Activated naive CD4-positive, alpha-beta T cell (primary cell): ENCODE data around the gene HOXB7.

Source experiments
- DNase-seq, 4 experiments: peaks; one replicate each; lab custom pipeline; 2025; lab: John Stamatoyannopoulos, UW

HOXB7 gene

DNA sequence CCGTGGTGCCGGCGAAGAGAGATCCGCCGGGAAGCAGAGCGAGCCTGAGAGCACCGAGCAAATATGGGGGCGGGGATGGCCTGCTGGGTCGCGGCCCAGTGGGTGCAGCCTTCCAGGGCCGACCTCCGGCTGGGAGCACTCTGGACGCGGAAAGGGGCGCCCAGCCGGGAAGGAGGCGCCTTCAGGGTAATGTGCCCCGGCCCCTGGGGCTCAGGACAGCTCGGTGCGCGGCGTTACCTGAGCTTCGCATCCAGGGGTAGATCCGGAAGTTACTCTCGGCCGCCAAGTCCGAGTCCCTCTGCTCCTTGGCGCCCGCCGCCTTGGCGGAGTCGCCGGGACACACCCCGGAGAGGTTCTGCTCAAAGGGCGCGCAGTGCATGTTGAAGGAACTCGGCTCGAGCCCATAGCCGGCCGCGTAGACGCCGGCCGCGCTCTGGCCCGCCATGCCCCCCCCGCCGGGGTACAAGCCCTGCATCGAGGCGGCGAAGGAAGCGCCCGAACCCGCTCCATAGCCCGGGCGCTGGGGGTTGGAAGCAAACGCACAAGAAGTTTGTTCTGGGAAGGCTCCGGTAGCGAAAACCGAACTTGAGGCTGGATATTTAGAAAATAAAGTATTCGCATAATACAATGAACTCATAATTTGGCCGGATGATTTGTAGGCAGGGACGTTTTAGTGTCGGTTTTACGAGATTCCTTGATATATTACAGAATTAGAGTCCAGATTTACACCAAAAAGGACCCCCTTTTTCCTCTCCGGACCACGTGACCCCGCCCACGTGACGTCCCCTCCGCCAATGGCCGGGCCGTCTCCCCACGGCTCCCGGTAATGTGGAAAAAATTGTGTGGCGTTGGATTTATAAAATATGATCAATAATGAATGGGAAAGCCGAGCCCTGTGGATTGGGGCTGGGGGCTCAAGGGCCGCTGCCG lies at the start of gene HOXB7:
Gene HOXB7, minus strand, starts transcription at position 736 of the 930 bp plus-strand sequence. Its CDS starts 99 bp downstream, at position 637.
- no peak for DNase-seq

DNA sequence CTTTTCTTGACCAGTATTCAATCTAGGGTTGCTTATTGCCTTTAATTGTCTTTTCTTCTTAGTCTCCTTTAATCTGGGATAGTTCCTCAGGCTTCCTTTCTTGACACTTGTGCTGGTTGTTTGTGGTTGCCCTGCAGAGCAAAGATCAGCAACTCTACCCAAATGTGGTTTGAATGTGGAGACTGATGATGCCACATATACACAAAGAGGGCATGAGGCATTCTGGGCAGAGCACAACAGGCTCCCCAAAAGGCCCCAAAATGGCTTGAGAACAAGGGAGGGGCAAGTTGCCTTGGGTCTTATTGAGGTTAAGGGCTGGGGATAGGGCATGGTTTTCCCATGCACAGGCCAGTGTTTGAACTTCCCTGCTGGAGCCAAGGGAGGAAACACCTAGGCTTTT lies 45.1 kb upstream of the HOXB7 start:
- no peak for DNase-seq

DNA sequence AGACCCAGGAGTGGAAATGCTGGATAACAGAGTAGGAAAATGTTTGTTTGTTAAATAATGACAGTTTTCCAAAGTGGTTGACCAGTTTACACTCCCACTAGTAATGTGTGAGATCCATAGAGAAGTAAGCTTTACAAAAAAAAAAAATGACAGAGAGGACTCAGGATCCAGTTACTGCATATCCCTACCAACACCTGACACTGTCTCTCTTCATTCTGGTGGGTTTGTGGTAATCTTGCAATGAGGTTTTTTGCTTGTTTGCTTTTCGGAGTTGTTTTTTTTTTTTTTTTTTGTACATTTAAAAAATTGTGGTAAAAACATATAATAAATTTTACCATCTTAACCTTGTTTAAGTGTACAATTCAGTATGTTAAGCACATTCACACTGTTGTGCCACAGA lies 38.9 kb upstream of the HOXB7 start:
- DNase-seq = no peak

DNA sequence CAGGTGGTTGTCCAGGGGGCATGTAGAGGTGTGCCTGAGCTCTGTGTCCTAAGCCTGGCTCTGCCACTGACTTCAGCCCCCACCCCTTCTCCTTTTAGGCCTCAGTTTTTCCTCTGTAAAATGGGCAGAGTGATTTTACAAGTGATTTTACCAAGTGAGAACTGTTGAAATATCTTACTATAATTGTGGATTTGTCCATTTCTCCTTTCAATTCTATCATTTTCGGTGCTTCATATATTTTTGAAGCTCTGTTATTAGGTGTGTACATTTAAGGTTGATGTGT lies 37.1 kb upstream of the HOXB7 start:
- no peak for DNase-seq

DNA sequence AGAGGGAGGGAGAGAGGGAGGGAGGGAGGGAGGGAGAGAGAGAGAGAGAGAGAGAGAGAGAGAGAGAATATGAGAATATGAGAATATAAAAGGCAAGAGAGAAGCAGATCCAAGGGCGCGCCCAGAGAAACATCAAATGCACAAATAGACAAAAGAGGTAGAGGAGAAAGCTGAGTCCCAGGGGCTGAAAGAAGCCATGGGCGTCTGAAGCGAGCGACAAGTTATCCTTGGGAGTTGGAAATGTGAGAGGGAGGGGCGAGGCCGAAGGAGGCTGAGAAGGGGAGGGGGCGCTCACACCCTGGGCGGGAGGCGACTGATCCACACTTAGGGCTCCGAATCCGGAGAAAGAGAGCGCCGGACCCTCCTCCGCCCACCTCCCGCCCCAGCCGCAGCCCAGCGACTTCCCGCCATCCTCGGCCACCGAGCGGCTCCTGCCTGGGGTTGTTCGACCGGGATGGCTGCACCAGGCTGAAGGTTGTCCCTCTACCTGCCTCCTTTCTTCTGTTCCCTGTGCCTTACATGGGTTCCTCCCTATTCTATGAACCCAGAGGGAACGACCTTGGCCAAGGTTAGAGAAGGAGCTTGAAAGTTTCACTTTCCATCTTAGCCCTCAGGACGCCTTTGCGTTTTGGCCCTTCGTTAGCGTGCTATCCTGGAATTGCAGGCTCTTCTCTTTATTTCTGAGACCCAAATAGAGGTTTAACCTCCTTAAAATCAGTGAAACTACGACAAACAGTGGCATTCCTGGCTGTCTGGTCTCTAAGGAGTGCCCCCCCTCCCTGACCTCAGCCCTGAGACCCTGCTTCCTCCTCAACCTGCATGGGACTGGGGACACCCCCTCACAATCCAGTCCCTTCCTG lies 36.5 kb upstream of the HOXB7 start:
- no peak for DNase-seq

GRCh38 chr17:48646183-48647102 lies 35.6 kb upstream of the HOXB7 start:
- no peak for DNase-seq

- DNase-seq = no peak
These were observed 34.9 kb upstream of the HOXB7 start for GRCh38 chr17:48645639-48646182.

- DNase-seq = no peak
These were observed 34.2 kb upstream of the HOXB7 start for GRCh38 chr17:48644910-48645557.

DNA sequence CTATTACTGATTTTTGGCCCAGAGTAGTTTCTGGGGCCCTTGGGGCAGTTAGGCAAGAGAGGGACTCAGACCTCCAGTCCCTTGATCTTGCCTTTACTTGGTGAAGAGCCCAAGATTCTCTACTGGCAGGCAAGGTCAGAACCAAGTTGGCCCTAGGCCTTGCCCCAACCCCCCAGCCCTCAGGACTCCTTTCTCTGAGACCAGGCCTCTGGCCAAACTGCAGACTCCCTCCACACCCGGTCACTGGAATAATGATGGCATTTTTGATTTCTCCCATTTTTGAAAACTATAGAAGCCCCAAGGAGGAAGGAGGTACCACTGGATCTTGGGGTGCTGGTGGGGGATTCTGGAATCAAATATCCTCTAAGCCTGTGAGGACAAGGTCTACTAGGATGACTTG lies 33.3 kb upstream of the HOXB7 start:
- no peak for DNase-seq

GRCh38 chr17:48643697-48644012 lies 32.8 kb upstream of the HOXB7 start:
- DNase-seq = no peak

DNA sequence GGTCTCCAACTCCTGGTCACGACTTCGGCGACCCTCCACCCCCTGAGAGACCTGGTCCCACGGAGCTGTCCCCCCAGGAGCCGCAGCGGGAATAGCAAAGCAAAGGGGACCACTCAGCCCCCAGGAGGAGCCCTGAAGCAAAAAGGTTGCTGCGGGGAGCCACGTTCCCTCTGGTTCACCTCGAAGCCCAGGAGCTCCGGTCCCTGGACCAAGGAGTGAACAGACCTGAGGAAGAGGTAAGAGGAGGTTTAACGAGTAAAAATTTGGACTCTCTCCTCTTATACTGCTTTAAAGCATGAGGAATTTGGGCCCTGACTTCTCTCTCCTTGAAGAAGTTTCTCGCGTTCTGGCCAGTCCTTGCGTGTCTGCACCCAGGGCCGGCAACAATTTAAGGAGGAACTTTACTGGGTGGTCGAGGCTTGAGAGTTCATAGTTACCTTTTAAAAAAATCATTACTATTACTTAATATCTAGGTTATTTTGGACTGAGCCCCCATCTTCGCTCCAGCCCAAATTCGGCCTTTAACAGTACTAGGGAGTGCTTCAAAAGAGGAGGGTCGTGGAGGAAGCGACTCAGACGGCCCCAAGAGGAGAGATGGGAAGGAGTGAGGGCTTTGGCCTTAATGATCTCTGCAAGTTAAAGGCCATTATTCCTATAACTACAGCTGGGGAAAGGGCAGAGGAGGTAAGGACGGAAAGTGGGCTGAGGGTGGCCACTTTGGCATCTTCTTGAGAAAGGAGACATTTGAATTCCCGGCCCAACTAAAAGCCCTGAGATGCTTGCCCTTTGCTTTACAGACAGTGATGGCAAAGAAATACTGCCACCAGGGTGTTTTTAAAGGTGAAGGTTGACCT lies 32.3 kb upstream of the HOXB7 start:
- DNase-seq = no peak

DNA sequence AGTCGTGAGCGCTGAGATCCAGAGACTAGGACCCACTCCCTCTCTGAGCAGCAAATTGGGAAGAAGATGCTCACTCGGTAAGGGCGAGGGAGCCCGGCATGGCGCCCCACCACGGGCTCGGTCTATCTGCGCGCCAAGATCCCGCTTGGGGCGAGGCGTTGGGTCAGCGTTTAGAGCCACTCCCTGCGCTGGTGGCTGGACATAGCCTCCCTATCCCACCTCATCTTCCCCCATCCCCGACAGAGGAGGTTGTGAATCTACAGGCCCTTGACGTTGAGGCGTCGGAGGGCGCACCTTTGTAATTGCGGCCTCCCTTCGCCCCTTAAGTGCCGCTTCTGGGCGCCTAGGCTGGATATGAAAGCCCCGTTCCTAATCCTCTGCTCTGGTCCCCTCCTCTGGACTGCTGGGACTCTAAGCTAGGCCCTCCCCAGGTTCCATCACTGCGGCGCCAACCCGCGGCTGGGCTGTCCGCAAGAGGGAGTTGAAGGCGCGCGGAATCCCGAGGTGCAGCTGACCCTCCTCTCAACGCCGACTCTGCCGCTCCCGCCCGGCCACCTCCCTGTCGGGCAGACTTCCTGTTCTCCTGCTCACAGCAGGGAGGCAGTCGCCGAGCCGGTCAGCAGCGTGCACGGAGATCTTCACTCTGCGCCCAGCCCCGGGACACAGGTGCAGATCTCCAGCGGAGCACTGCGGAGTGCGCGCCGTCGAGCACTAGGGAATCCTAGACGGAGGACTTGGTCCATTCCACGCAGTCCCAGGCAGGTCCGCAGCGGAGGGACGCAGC lies 31.4 kb upstream of the HOXB7 start:
- no peak for DNase-seq

DNA sequence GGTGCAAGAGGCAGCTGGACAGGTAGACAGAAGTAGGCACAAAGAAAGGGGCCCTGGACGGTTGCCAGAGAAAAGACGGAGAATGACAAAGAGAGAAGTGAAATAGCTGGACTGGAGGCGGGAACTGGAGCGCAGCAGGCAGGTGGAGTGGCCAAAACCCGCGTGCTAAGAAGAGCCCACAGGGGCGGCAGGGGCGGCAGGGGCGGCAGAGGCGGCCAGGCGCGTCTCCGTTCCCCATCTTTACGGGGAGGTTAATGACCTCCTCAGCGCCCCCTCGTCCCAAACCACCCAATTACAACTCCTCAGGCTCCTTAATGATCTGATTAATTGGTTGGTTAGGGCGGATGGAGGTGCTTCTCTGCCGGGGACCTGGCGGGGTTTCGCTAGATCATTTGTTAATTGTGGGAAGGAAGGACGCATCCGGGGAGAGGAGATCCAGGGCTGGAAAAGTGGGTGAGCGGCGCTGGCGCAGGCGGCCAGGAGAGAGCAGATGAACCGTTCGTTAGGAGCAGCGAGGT lies 30.8 kb upstream of the HOXB7 start:
- DNase-seq = no peak

DNA sequence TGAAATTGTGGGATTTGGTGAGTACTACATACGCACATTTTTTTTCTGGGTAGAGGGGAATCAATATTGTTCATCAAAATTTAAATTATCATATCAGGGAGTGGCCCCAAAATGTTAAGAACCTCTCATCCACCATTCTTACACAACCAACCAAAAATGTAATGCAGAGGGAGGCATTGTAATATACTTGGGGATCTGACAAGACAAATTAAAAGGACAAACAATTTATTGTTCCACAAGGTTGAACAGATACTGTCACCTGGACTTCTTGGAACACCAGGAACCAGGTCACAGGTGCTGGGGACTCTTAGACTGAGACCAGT lies 30.0 kb upstream of the HOXB7 start:
- no peak for DNase-seq

- DNase-seq = no peak
These were observed 29.4 kb upstream of the HOXB7 start for GRCh38 chr17:48639982-48640857.

DNA sequence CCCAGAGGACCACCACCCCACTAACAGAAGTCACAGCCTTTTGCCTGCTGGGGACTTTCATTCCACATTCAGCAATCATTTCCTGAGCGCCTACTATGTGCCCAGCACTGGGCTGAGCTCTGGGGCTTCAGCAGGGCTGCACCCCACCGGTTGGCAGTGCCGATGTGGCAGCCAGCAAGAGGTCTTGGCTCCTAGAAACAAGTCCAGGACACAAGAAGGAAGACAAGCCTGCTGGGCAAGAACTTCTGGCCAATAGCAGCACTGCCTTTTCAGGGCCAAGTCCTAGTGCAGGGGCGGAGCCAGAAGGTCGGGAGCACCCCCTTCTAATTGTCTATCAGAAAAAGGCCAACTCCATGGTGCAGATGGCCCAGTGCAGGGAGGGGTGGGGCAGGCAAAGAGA lies 28.3 kb upstream of the HOXB7 start:
- no peak for DNase-seq

GRCh38 chr17:48637323-48638260 lies 26.8 kb upstream of the HOXB7 start:
- no peak for DNase-seq
